ENCODE measurements around the gene GJC1. TPM values are rescaled to one million over a fixed set of nuclear protein-coding genes. Genes with fewer than 3 reads are reported as not detected.

The GJC1 gene
- total and polyA plus RNA-seq, 2 of the 8 experiments (the other 6 are each of a cell fraction or from before 2014, with no cell fraction given): 29.1 to 154 TPM

DNA sequence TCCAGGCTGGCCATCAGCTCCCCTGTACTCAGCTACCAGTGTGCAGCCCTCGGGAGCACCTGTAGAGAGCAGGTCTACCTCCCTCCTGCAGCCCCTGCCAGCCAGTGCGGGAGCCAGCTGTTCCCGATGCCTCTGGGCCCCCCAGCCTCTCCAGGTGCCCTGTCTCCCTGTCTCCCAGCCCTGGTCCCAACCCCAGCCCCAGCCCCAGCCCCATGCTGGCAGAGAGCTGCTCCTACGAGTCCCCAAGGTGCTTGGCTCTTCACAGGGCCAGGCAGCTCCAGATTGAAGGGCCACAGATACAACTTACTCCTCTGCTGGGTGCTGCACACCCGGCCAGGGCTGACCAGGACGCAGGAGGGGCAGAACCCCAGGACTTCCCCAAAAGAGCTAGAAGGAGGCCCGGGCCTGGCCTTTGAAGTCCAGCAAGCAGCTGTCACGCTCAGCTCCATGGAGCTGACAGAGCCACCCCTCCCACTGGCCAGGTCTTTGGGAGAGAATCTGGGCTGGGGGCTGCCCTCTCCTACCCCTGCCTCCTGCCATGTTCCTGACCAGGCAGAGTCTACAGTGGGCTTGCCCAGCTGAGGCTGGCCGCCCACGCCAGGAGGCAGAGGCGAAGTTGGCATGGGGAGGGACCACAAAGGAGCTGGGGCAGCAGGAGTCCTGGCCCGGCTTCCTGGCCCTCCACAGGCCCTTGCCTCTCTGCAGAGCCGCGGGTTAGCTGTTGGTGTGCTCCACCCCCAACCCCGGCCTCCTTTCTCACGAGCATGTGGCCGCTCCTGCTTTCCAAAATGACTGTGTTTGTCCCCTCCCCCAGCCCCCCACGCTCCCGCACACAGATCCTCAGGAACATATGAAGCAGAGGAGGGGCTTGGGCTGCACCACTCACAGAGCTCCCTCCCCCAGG lies 80.8 kb downstream of the GJC1 start:
- peaks cover 0 to 3% of the 10 kb centered on the region in 2 experiments for H4K20me1 ChIP-seq (replicated peaks in 1 of 2; ENCODE audit: control insufficient read depth in 1 of 2, insufficient read depth in 2 of 2, low read length in 2 of 2)
- no peaks in the 10 kb centered on the region for H3K79me2 ChIP-seq (ENCODE audit: control insufficient read depth in 1 of 2, insufficient read depth in 2 of 2, low read length in 2 of 2)
- no peaks in the 10 kb centered on the region for H3K79me1 ChIP-seq (ENCODE audit: low read depth, low read length)
- no peak overlapping the region for H3K27ac ChIP-seq (ENCODE audit: low read depth, low read length)
- peaks cover 0 to 22% (median 1%) of the 10 kb centered on the region in 4 experiments; a peak in 3 of 8 replicates for H3K36me3 ChIP-seq (ENCODE audit: control insufficient read depth in 2 of 4, insufficient read depth in 4 of 4, low read length in 3 of 4)
- H2BK5ac ChIP-seq (ENCODE audit: low read depth, low read length): no peak overlapping the region
- H3K56ac ChIP-seq (replicated peaks; ENCODE audit: insufficient read length, low read depth, low read length): no peak overlapping the region
- TF ChIP-seq NRF1 (IDR thresholded peaks at IDR 0.05; ENCODE audit: low read depth, low read length) (no peak), POLR2AphosphoS5 (IDR thresholded peaks at IDR 0.05; ENCODE audit: low read depth, low read length) (0 out of 2 replicates have a peak, but pooled peaks have one; percentile 12)
- DNase-seq (ENCODE audit: low read depth in 1 of 2, low spot score in 2 of 2) (no peak), FAIRE-seq (no peak)
- ChIA-PET CTCF (ENCODE audit: partially characterized antibody) (interaction anchor here (0.6 to 4.6 kb wide), 8 partner anchors 11 to 273 kb away, joined by 3 to 38 read pairs (median 4); no protein-coding TSS in a partner anchor), POLR2A (ENCODE audit: partially characterized antibody) (interaction anchor here (0.6 to 4.1 kb wide), 4 partner anchors 9 to 129 kb away, joined by 3 to 17 read pairs (median 4); partner anchors contain the start of gene ADAM11)
- H2BK12ac ChIP-seq (ENCODE audit: low read depth, low read length): no peak overlapping the region
- H3K4me3 ChIP-seq (ENCODE audit: extremely low read depth in 1 of 4, insufficient read depth in 2 of 4, low read depth in 3 of 4, low read length in 4 of 4): no peak overlapping the region
- H3K23ac ChIP-seq (ENCODE audit: insufficient read length): no peak overlapping the region
- no peak overlapping the region for H2AK5ac ChIP-seq (ENCODE audit: low read depth, low read length)
- no peak overlapping the region for H3K18ac ChIP-seq (ENCODE audit: extremely low read depth, low read length)
- no peak overlapping the region; the same call in 1 of the 2 replicates for H4K8ac ChIP-seq (ENCODE audit: extremely low read depth, insufficient read depth, low read length)
- H3K4me2 ChIP-seq (ENCODE audit: insufficient read depth in 1 of 2, low read depth in 2 of 2, low read length in 2 of 2): no peak overlapping the region
- H3K23me2 ChIP-seq (ENCODE audit: low read depth, low read length): no peaks in the 10 kb centered on the region
- H2AFZ ChIP-seq (ENCODE audit: low read length): no peak overlapping the region
- H3K27me3 ChIP-seq (replicated peaks in 1 of 4; ENCODE audit: control insufficient read depth in 3 of 4, extremely low read depth in 1 of 4, insufficient read depth in 3 of 4, low read length in 3 of 4): 0 out of 7 replicates have a peak, but pooled peaks cover 0 to 3% (median 0%) of the 10 kb centered on the region in 4 experiments
- H2BK20ac ChIP-seq (ENCODE audit: low read length): no peak overlapping the region
- no peaks in the 10 kb centered on the region for H3K9me3 ChIP-seq (ENCODE audit: insufficient read depth in 2 of 2, low read depth in 1 of 2, low read length in 1 of 2)
- H3K9ac ChIP-seq (replicated peaks in 1 of 4; ENCODE audit: extremely low read depth in 1 of 4, low read depth in 3 of 4, low read length in 3 of 4): no peak overlapping the region
- H3K4me1 ChIP-seq (replicated peaks in 1 of 4; ENCODE audit: control insufficient read depth in 3 of 4, insufficient read depth in 4 of 4, low read length in 3 of 4): no peaks in the 10 kb centered on the region; a peak in 1 of 7 replicates
- no peak overlapping the region for H3K4ac ChIP-seq (replicated peaks; ENCODE audit: insufficient read length, low read depth, low read length)
- H4K5ac ChIP-seq (ENCODE audit: insufficient read length, low read depth, low read length): no peak overlapping the region
- H2BK120ac ChIP-seq (replicated peaks; ENCODE audit: low read depth, low read length): no peak overlapping the region
- H4K91ac ChIP-seq (replicated peaks; ENCODE audit: insufficient read length, low read length): no peak overlapping the region
- no peak overlapping the region for H3K14ac ChIP-seq (ENCODE audit: insufficient read length)
- no peak overlapping the region for H2BK15ac ChIP-seq (ENCODE audit: low read length)
- 84% methylated on average over 15 of the region's 19 CpGs; no CpG with 5 or more reads in 1 of the 2 experiments for WGBS, 2 experiments (ENCODE audit: extremely low coverage in 1 of 2, insufficient coverage in 1 of 2, insufficient read length in 1 of 2, insufficient replicate concordance in 2 of 2, low coverage in 1 of 2, low lambda C conversion rate in 2 of 2, missing lambda C conversion rate in 1 of 2)

All from H1 (cell line).